H1 (cell line): ENCODE results near the gene ADSS2. TPM values are rescaled to one million over a fixed set of nuclear protein-coding genes. Genes with fewer than 3 reads are reported as not detected.

Experiments
- CTCF ChIA-PET: fragments of 300-600 bp; sonication (Branson Sonifier 250); formaldehyde crosslinking; loops from one replicate; lab custom pipeline; 2021; ENCODE audit not compliant: partially characterized antibody; lab: Charles Lee
- POLR2A ChIA-PET: fragments of 300-600 bp; sonication (Branson Sonifier 250); formaldehyde crosslinking; loops from one replicate; lab custom pipeline; 2021; ENCODE audit warnings: inconsistent platforms; ENCODE audit not compliant: partially characterized antibody; lab: Charles Lee
- DNase-seq, 2 experiments: peaks; one replicate each; pipeline versions ENCODE4 v3.0.0 to v3.0.0-alpha.2; 2010 to 2022; ENCODE audit warnings: low spot score in 2 of 2, low read depth in 1 of 2, mixed read lengths in 1 of 2
- FAIRE-seq: peaks from 2 replicates; lab custom pipeline; 2011; peaks lifted over from hg19 to GRCh38; lab: Jason Lieb, UNC
- H2AFZ ChIP-seq: 2 replicates; pipeline ENCODE4 v1.8.1; 2012; ENCODE audit warnings: low read length, inconsistent platforms
- H2AK5ac ChIP-seq: 2 replicates; pipeline ENCODE4 v1.6.1; 2013; ENCODE audit warnings: low read depth, low read length
- H2BK120ac ChIP-seq: replicated peaks from 2 replicates; pipeline ENCODE3; 2013; ENCODE audit warnings: low read depth, low read length, inconsistent platforms
- H2BK12ac ChIP-seq: 2 replicates; pipeline ENCODE4 v1.6.1; 2013; ENCODE audit warnings: low read depth, low read length
- H2BK15ac ChIP-seq: 2 replicates; pipeline ENCODE4 v1.6.1; 2013; ENCODE audit warnings: low read length
- H2BK20ac ChIP-seq: 2 replicates; pipeline ENCODE4 v1.6.1; 2013; ENCODE audit warnings: low read length
- H2BK5ac ChIP-seq: 2 replicates; pipeline ENCODE4 v1.6.1; 2013; ENCODE audit warnings: low read depth, low read length
- H3K14ac ChIP-seq: 2 replicates; pipeline ENCODE4 v1.6.1; 2013; ENCODE audit warnings: inconsistent platforms; ENCODE audit not compliant: insufficient read length
- H3K18ac ChIP-seq: 2 replicates; pipeline ENCODE4 v1.6.1; 2013; ENCODE audit warnings: low read length; ENCODE audit errors: extremely low read depth
- H3K23ac ChIP-seq: 2 replicates; pipeline ENCODE4 v1.6.1; 2013; ENCODE audit warnings: inconsistent platforms; ENCODE audit not compliant: insufficient read length
- H3K23me2 ChIP-seq: 2 replicates; pipeline ENCODE4 v1.6.1; 2013; ENCODE audit warnings: low read depth, low read length
- H3K27ac ChIP-seq: 2 replicates; pipeline ENCODE4 v1.6.1; 2011; ENCODE audit warnings: low read depth, low read length, inconsistent platforms
- H3K27me3 ChIP-seq, 4 experiments: replicated peaks in 1 of 4; 1 replicate in 1 of 4; 2 replicates in 3 of 4; pipeline versions ENCODE4 v1.6.1 to v1.8.1; 2011 to 2013; ENCODE audit warnings: low read length in 3 of 4, mild to moderate bottlenecking in 3 of 4, inconsistent platforms in 2 of 4, mixed read lengths in 2 of 4, moderate library complexity in 1 of 4; ENCODE audit not compliant: control insufficient read depth in 3 of 4, insufficient read depth in 3 of 4; ENCODE audit errors: extremely low read depth in 1 of 4
- H3K36me3 ChIP-seq, 4 experiments: 2 replicates each; pipeline versions ENCODE4 v1.6.1 to v1.8.1; 2011 to 2013; ENCODE audit warnings: mild to moderate bottlenecking in 4 of 4, low read length in 3 of 4, moderate library complexity in 2 of 4, control low read depth in 1 of 4, inconsistent platforms in 1 of 4; ENCODE audit not compliant: insufficient read depth in 4 of 4, control insufficient read depth in 2 of 4
- H3K4ac ChIP-seq: replicated peaks from 2 replicates; pipeline ENCODE3; 2013; ENCODE audit warnings: low read length, low read depth, mixed read lengths, inconsistent platforms; ENCODE audit not compliant: insufficient read length
- H3K4me1 ChIP-seq, 4 experiments: replicated peaks in 1 of 4; 1 replicate in 1 of 4; 2 replicates in 3 of 4; pipeline versions ENCODE4 v1.6.1 to v1.8.1; 2011 to 2013; ENCODE audit warnings: low read length in 3 of 4, inconsistent platforms in 2 of 4, mixed read lengths in 1 of 4; ENCODE audit not compliant: insufficient read depth in 4 of 4, control insufficient read depth in 3 of 4
- H3K4me2 ChIP-seq, 2 experiments: 2 replicates each; pipeline versions ENCODE4 v1.6.1 to v1.8.1; 2011 to 2013; ENCODE audit warnings: low read depth in 2 of 2, low read length in 2 of 2, control low read depth in 1 of 2, inconsistent platforms in 1 of 2, mild to moderate bottlenecking in 1 of 2; ENCODE audit not compliant: insufficient read depth in 1 of 2
- H3K4me3 ChIP-seq, 4 experiments: fragments of 200-600, 300-600 bp in 1 of 4; sonication (generic), shearing (Covaris generic), sonication (Bioruptor Twin) in 1 of 4; 2 replicates each; pipeline versions ENCODE4 v1.5.1 to v1.8.1; 2011 to 2016; ENCODE audit warnings: low read length in 4 of 4, low read depth in 3 of 4, control low read depth in 2 of 4, inconsistent platforms in 2 of 4, mild to moderate bottlenecking in 2 of 4, mixed read lengths in 1 of 4, moderate library complexity in 1 of 4; ENCODE audit not compliant: insufficient read depth in 2 of 4; ENCODE audit errors: extremely low read depth in 1 of 4
- H3K56ac ChIP-seq: replicated peaks from 2 replicates; pipeline ENCODE3; 2013; ENCODE audit warnings: low read depth, mild to moderate bottlenecking, mixed read lengths, low read length, inconsistent platforms; ENCODE audit not compliant: insufficient read length
- H3K79me1 ChIP-seq: 2 replicates; pipeline ENCODE4 v1.6.1; 2013; ENCODE audit warnings: low read depth, low read length, control low read depth
- H3K79me2 ChIP-seq, 2 experiments: 2 replicates each; pipeline versions ENCODE4 v1.6.1 to v1.8.1; 2012 to 2013; ENCODE audit warnings: low read length in 2 of 2, mild to moderate bottlenecking in 2 of 2, inconsistent platforms in 1 of 2; ENCODE audit not compliant: insufficient read depth in 2 of 2, control insufficient read depth in 1 of 2
- H3K9ac ChIP-seq, 4 experiments: replicated peaks in 1 of 4; 1 replicate in 1 of 4; 2 replicates in 3 of 4; pipeline versions ENCODE4 v1.6.1 to v1.8.1; 2011 to 2013; ENCODE audit warnings: low read depth in 3 of 4, low read length in 3 of 4, control low read depth in 2 of 4, mild to moderate bottlenecking in 2 of 4, moderate library complexity in 2 of 4, inconsistent platforms in 1 of 4; ENCODE audit errors: extremely low read depth in 1 of 4
- H3K9me3 ChIP-seq, 2 experiments: 2 replicates each; pipeline versions ENCODE4 v1.6.1 to v1.8.1; 2012 to 2013; ENCODE audit warnings: mild to moderate bottlenecking in 2 of 2, moderate library complexity in 2 of 2, control low read depth in 1 of 2, inconsistent platforms in 1 of 2, low read depth in 1 of 2, low read length in 1 of 2, mixed read lengths in 1 of 2; ENCODE audit not compliant: insufficient read depth in 2 of 2
- H4K20me1 ChIP-seq, 2 experiments: replicated peaks in 1 of 2; 2 replicates each; pipeline versions ENCODE3 to v1.8.1; 2011 to 2013; ENCODE audit warnings: inconsistent platforms in 2 of 2, low read length in 2 of 2, mild to moderate bottlenecking in 1 of 2; ENCODE audit not compliant: insufficient read depth in 2 of 2, control insufficient read depth in 1 of 2
- H4K5ac ChIP-seq: 2 replicates; pipeline ENCODE4 v1.6.1; 2013; ENCODE audit warnings: low read length, low read depth, mixed read lengths, inconsistent platforms; ENCODE audit not compliant: insufficient read length
- H4K8ac ChIP-seq: 2 replicates; pipeline ENCODE4 v1.8.0; 2013; ENCODE audit warnings: mild to moderate bottlenecking, moderate library complexity, low read length, inconsistent platforms; ENCODE audit not compliant: insufficient read depth; ENCODE audit errors: extremely low read depth
- H4K91ac ChIP-seq: replicated peaks from 2 replicates; pipeline ENCODE3; 2013; ENCODE audit warnings: low read length, mixed read lengths, inconsistent platforms; ENCODE audit not compliant: insufficient read length
- CEBPB ChIP-seq: IDR thresholded peaks from 2 replicates; pipeline ENCODE4 v1.6.1; 2012; ENCODE audit warnings: low read depth, low read length
- RXRA ChIP-seq: IDR thresholded peaks from 2 replicates; pipeline ENCODE4 v1.6.1; 2011; ENCODE audit warnings: low read depth, mild to moderate bottlenecking, low read length, moderate library complexity; ENCODE audit not compliant: insufficient read depth
- TBP ChIP-seq: IDR thresholded peaks from 2 replicates; pipeline ENCODE4 v1.6.1; 2011; ENCODE audit warnings: low read depth, low read length, improper control_type of control experiment
- WGBS, 2 experiments: shearing (Covaris generic) in 1 of 2; methylation state at CpG; one replicate each; pipeline versions ENCODE4 v1.1.6 to v1.1.7; 2013 to 2015; ENCODE audit warnings: low lambda C conversion rate in 2 of 2, mixed read lengths in 2 of 2, inconsistent platforms in 1 of 2, low coverage in 1 of 2, missing lambda C conversion rate in 1 of 2; ENCODE audit not compliant: insufficient replicate concordance in 2 of 2, insufficient coverage in 1 of 2, insufficient read length in 1 of 2; ENCODE audit errors: extremely low coverage in 1 of 2, missing lambda C conversion rate in 1 of 2; 5-methylcytosine and 5-hydroxymethylcytosine counted together
- polyA plus RNA-seq, 7 experiments: library from polyadenylated mRNA; depleted of rRNA in 3 of 7; stranded (reverse) in 5 of 7; unstranded in 2 of 7; fragments of >200 nt in 5 of 7; fragments of 200-250 nt in 2 of 7; gene quantifications; 1 replicate in 5 of 7; 2 replicates in 1 of 7; 4 replicates in 1 of 7; pipeline versions ENCODE4 v1.2.1 to v1.2.3, GENCODE V29; 2011 to 2013; ENCODE audit warnings: missing spikeins in 2 of 7, mixed read lengths in 2 of 7
- total RNA-seq: library from RNA; stranded (reverse); fragmentation: NEBNext Ultra II Directional; extraction: Animal tissue kit (Norgen Biotek cat#: 25700); gene quantifications from 2 replicates; pipeline ENCODE4 v1.2.1, GENCODE V29; 2021

Gene ADSS2
- total and polyA plus RNA-seq, 2 of the 8 experiments (the other 6 are each of a cell fraction or from before 2014, with no cell fraction given): 29.8 to 108 TPM

- Histone ChIP-seq H3K9ac (no peak overlapping the region), H3K14ac (no peak overlapping the region), H2BK120ac (no peak overlapping the region), H3K56ac (no peak overlapping the region), H4K8ac (no peak overlapping the region), H3K79me1 (no peaks in the 10 kb centered on the region), H3K27me3 (no peaks in the 10 kb centered on the region), H3K4me2 (no peak overlapping the region), H3K23ac (no peak overlapping the region), H4K20me1 (no peaks in the 10 kb centered on the region), H3K9me3 (no peaks in the 10 kb centered on the region), H2BK5ac (no peak overlapping the region), H2AFZ (no peak overlapping the region), H2AK5ac (no peak overlapping the region), H3K36me3 (no peaks in the 10 kb centered on the region), H4K91ac (no peak overlapping the region), H3K4me1 (no peaks in the 10 kb centered on the region), H3K4ac (no peak overlapping the region)
- DNase-seq: no peak
- POLR2A ChIA-PET: no interaction called here
- CTCF ChIA-PET: no interaction called here
- TF ChIP-seq TBP: no peak
- TF ChIP-seq RXRA: no peak
- 0 out of 2 replicates have a peak, but pooled peaks have one; percentile 4 for TF ChIP-seq CEBPB
- TF ChIP-seq, all 59 proteins: peak for 1
- 89% methylated on average over 2 of the region's 2 CpGs; no CpG with 5 or more reads in 1 of the 2 experiments for WGBS, 2 experiments
- no peak overlapping the region for H3K18ac ChIP-seq
- H3K23me2 ChIP-seq: no peaks in the 10 kb centered on the region
- H3K79me2 ChIP-seq: no peaks in the 10 kb centered on the region
- FAIRE-seq: no peak
- H2BK12ac ChIP-seq: no peak overlapping the region
- no peak overlapping the region for H3K27ac ChIP-seq
- no peak overlapping the region for H2BK20ac ChIP-seq
- H4K5ac ChIP-seq: no peak overlapping the region
- no peak overlapping the region for H3K4me3 ChIP-seq
- no peak overlapping the region for H2BK15ac ChIP-seq
These were observed 42.9 kb upstream of the ADSS2 start for GRCh38 chr1:244494653-244495052.
